ENCODE data around the gene RPL22. TPM values are rescaled to one million over a fixed set of nuclear protein-coding genes. Genes with fewer than 3 reads are reported as not detected.

The RPL22 gene
- total and polyA plus RNA-seq, 2 of the 4 experiments (the other 2 are of a cell fraction) = 26.2 to 131 TPM

DNA sequence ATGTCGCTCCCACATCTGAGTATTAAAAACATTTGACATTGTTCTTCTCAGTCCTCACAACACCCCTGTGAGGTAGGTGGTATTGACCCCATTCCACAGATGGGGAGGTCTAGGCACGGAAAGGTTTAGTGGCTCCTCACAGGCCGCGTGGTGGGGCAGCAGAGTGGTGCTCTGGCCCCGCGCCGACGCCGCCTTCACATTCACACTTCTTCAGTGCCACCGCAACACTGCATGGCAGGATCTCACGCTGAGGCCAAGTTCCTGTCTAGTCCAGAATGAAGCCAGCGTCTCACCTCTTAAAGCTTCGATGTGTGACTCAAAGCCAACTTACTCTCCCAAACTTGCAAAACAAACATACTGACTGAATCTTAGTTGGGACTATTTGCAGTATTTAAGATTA, 24.2 kb upstream of the RPL22 start:
- DNase-seq = no peak

More for the DNA sequence above, 24.2 kb upstream of the RPL22 start:
- Histone ChIP-seq H2BK5ac (ENCODE audit: low read depth, low read length, poor library complexity, severe bottlenecking) (no peak overlapping the region), H3K4me2 (ENCODE audit: low read depth, low read length) (no peak overlapping the region), H2BK15ac (ENCODE audit: low read depth, low read length) (no peak overlapping the region), H3K14ac (replicated peaks; ENCODE audit: low read depth, low read length) (no peak overlapping the region), H3K27ac (ENCODE audit: insufficient read depth, low read length) (no peak overlapping the region), H2BK120ac (ENCODE audit: low read depth, low read length) (no peak overlapping the region), H3K4me3 (ENCODE audit: insufficient read depth, low read depth, low read length) (no peak overlapping the region), H3K9ac (ENCODE audit: low read depth, low read length) (no peak overlapping the region), H2AFZ (replicated peaks; ENCODE audit: low read length, poor library complexity) (no peak overlapping the region), H2AK9ac (replicated peaks; ENCODE audit: low read depth, low read length, poor library complexity) (no peak overlapping the region), H2BK20ac (ENCODE audit: low read depth, low read length) (no peak overlapping the region), H3K36me3 (ENCODE audit: control insufficient read depth, insufficient read depth, low read length) (peaks cover 37% of the 10 kb centered on the region), H3K9me1 (ENCODE audit: insufficient read depth, low read length) (no peaks in the 10 kb centered on the region; the same call in 1 of the 2 replicates), H4K8ac (ENCODE audit: low read depth in 2 of 2, low read length in 2 of 2) (no peak overlapping the region), H3K23ac (ENCODE audit: low read depth, low read length) (no peak overlapping the region), H3K18ac (ENCODE audit: low read depth, low read length) (no peak overlapping the region), H4K5ac (ENCODE audit: low read depth, low read length) (no peak overlapping the region), H3K27me3 (ENCODE audit: control insufficient read depth, insufficient read depth, low read length) (no peaks in the 10 kb centered on the region), H3K4me1 (ENCODE audit: control insufficient read depth, insufficient read depth, low read length) (no peaks in the 10 kb centered on the region), H3K4ac (ENCODE audit: low read depth, low read length) (no peak overlapping the region), H3K56ac (ENCODE audit: extremely low read depth, insufficient read depth, low read length) (no peak overlapping the region), H4K20me1 (ENCODE audit: insufficient read depth, low read length) (no peaks in the 10 kb centered on the region; the same call in 1 of the 2 replicates), H2AK5ac (ENCODE audit: low read depth, low read length) (no peak overlapping the region), H3K9me3 (ENCODE audit: control insufficient read depth, insufficient read depth, low read length) (no peaks in the 10 kb centered on the region), H4K91ac (ENCODE audit: insufficient read depth, low read depth, low read length) (no peak overlapping the region), H3K79me1 (ENCODE audit: low read depth in 1 of 2, low read length in 2 of 2) (peaks cover 0 to 8% of the 10 kb centered on the region in 2 experiments; a peak in 3 of 4 replicates)
- TF ChIP-seq, protein P1, sequence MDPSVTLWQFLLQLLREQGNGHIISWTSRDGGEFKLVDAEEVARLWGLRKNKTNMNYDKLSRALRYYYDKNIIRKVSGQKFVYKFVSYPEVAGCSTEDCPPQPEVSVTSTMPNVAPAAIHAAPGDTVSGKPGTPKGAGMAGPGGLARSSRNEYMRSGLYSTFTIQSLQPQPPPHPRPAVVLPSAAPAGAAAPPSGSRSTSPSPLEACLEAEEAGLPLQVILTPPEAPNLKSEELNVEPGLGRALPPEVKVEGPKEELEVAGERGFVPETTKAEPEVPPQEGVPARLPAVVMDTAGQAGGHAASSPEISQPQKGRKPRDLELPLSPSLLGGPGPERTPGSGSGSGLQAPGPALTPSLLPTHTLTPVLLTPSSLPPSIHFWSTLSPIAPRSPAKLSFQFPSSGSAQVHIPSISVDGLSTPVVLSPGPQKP (IDR thresholded peaks at IDR 0.05; ENCODE audit: borderline replicate concordance, low read depth, low read length) = no peak
- TF ChIP-seq MAZ (IDR thresholded peaks at IDR 0.05; ENCODE audit: borderline replicate concordance, low read depth, low read length) (no peak), MXI1 (IDR thresholded peaks at IDR 0.05; ENCODE audit: borderline replicate concordance, low read depth, low read length) (no peak), RAD21 (IDR thresholded peaks at IDR 0.05; ENCODE audit: low read length) (no peak), MAFK (IDR thresholded peaks at IDR 0.05; ENCODE audit: low read depth, low read length) (no peak), CEBPB (IDR thresholded peaks at IDR 0.05; ENCODE audit: low read depth, low read length) (no peak), RCOR1 (IDR thresholded peaks at IDR 0.05; ENCODE audit: insufficient replicate concordance, low read length) (no peak), BHLHE40 (IDR thresholded peaks at IDR 0.05; ENCODE audit: low read depth, low read length) (no peak), POLR2A (IDR thresholded peaks at IDR 0.05; ENCODE audit: low read depth, low read length) (no peak), FOS (IDR thresholded peaks at IDR 0.05; ENCODE audit: low read depth, low read length) (no peak), CHD1 (IDR thresholded peaks at IDR 0.05; ENCODE audit: low read depth, low read length) (no peak), SMC3 (IDR thresholded peaks at IDR 0.05; ENCODE audit: low read depth, low read length) (no peak), RFX5 (IDR thresholded peaks at IDR 0.05; ENCODE audit: low read depth, low read length) (no peak), NFE2L2 (IDR thresholded peaks at IDR 0.05; ENCODE audit: low read depth, low read length) (no peak)
- TF ChIP-seq, protein P2, sequence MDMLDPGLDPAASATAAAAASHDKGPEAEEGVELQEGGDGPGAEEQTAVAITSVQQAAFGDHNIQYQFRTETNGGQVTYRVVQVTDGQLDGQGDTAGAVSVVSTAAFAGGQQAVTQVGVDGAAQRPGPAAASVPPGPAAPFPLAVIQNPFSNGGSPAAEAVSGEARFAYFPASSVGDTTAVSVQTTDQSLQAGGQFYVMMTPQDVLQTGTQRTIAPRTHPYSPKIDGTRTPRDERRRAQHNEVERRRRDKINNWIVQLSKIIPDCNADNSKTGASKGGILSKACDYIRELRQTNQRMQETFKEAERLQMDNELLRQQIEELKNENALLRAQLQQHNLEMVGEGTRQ (IDR thresholded peaks at IDR 0.05; ENCODE audit: low read depth, low read length) = no peak
- TF ChIP-seq, protein P3, sequence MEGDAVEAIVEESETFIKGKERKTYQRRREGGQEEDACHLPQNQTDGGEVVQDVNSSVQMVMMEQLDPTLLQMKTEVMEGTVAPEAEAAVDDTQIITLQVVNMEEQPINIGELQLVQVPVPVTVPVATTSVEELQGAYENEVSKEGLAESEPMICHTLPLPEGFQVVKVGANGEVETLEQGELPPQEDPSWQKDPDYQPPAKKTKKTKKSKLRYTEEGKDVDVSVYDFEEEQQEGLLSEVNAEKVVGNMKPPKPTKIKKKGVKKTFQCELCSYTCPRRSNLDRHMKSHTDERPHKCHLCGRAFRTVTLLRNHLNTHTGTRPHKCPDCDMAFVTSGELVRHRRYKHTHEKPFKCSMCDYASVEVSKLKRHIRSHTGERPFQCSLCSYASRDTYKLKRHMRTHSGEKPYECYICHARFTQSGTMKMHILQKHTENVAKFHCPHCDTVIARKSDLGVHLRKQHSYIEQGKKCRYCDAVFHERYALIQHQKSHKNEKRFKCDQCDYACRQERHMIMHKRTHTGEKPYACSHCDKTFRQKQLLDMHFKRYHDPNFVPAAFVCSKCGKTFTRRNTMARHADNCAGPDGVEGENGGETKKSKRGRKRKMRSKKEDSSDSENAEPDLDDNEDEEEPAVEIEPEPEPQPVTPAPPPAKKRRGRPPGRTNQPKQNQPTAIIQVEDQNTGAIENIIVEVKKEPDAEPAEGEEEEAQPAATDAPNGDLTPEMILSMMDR (conservative IDR thresholded peaks at IDR 0.05; ENCODE audit: low read depth, low read length) = no peak
- dilution Hi-C loops (cut with HindIII; ENCODE audit: low sequenced_read_pairs, unreplicated experiment) (no loop called here), intact Hi-C loops (cut with micrococcal nuclease) (no loop called here), in situ Hi-C loops (cut with MboI; ENCODE audit: low sequenced_read_pairs) (no loop called here)
- BruUV-seq (replicated peaks) = TSS peak; percentile 56
- ATAC-seq (ENCODE audit: low read depth) = no peak
- POLR2A ChIA-PET (ENCODE audit: unreplicated experiment) = no interaction called here
- CTCF ChIA-PET = interaction anchor here (0.7 kb wide), 1 partner anchor 15 kb away, joined by 3 read pairs; no protein-coding TSS in a partner anchor
- WGBS, 2 experiments (ENCODE audit: extremely low coverage in 2 of 2, insufficient read length in 1 of 2) = 100% methylated on average over 8 of the region's 13 CpGs; no CpG with 5 or more reads in 1 of the 2 experiments

Data from IMR-90 (cell line).